ENCODE results near the gene RNF115. TPM values are rescaled to one million over a fixed set of nuclear protein-coding genes. Genes with fewer than 3 reads are reported as not detected.

Gene RNF115
- total and polyA plus RNA-seq, 2 of the 8 experiments (the other 6 are each of a cell fraction or from before 2014, with no cell fraction given), result 4.7 to 10.8 TPM

- TF ChIP-seq CHD7 (IDR thresholded peaks at IDR 0.05; ENCODE audit: insufficient replicate concordance, low read length), result no peak
- TF ChIP-seq ZNF274 (IDR thresholded peaks at IDR 0.05; ENCODE audit: borderline replicate concordance, extremely low read depth, low read length), result no peak
- TF ChIP-seq CHD2 (IDR thresholded peaks at IDR 0.05; ENCODE audit: low read length), result no peak
- TF ChIP-seq PHF8 (conservative IDR thresholded peaks at IDR 0.05; ENCODE audit: low read depth, low read length), result no peak
- no peak for TF ChIP-seq TAF1 (IDR thresholded peaks at IDR 0.05; ENCODE audit: low read depth, low read length)
- no peak for TF ChIP-seq KDM4A (IDR thresholded peaks at IDR 0.05; ENCODE audit: low read depth, low read length, severe bottlenecking)
- TF ChIP-seq TEAD4 (IDR thresholded peaks at IDR 0.05; ENCODE audit: low read depth, low read length), result no peak
- TF ChIP-seq KDM1A (IDR thresholded peaks at IDR 0.05; ENCODE audit: borderline replicate concordance, low read length), result no peak
- TF ChIP-seq SIN3A (conservative IDR thresholded peaks at IDR 0.05 in 1 of 2, IDR thresholded peaks at IDR 0.05 in 1 of 2; ENCODE audit: low read depth in 1 of 2, low read length in 2 of 2), result no peak
- no peak for TF ChIP-seq TBP (IDR thresholded peaks at IDR 0.05; ENCODE audit: low read depth, low read length)
Observed at GRCh38 chr1:145788580-145788979, 35.3 kb downstream of the RNF115 start (continued).

Data from H1 (cell line).